ENCODE data around the gene ENTPD3. TPM values are rescaled to one million over a fixed set of nuclear protein-coding genes. Genes with fewer than 3 reads are reported as not detected.

ENTPD3 gene
- total and polyA plus RNA-seq, 8 donors = 0.93 to 3.8 (median 2.5) TPM; not detected in 4

DNA sequence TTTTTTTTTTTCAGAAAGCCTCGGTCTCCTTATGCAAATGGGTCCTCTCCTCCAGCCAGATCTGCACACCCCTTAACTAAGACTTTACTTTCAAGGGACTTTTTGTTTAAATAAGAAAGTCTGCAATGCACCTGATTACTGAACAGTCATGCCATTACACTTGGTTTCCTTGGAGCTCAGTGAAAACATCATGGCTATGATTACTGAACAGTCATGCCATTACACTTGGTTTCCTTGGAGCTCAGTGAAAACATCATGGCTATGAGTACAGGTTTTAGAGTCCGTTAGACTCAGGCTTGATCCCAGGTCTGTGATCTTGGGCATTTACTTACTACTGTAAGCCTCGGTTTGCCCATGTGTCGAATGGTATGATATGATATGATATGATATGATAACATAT, 10.1 kb downstream of the ENTPD3 start:
- TF ChIP-seq POLR2A (IDR thresholded peaks at IDR 0.05) (no peak), POLR2AphosphoS5 (IDR thresholded peaks at IDR 0.05) (no peak), EP300 (IDR thresholded peaks at IDR 0.05) (no peak)
- TF ChIP-seq, protein P1, sequence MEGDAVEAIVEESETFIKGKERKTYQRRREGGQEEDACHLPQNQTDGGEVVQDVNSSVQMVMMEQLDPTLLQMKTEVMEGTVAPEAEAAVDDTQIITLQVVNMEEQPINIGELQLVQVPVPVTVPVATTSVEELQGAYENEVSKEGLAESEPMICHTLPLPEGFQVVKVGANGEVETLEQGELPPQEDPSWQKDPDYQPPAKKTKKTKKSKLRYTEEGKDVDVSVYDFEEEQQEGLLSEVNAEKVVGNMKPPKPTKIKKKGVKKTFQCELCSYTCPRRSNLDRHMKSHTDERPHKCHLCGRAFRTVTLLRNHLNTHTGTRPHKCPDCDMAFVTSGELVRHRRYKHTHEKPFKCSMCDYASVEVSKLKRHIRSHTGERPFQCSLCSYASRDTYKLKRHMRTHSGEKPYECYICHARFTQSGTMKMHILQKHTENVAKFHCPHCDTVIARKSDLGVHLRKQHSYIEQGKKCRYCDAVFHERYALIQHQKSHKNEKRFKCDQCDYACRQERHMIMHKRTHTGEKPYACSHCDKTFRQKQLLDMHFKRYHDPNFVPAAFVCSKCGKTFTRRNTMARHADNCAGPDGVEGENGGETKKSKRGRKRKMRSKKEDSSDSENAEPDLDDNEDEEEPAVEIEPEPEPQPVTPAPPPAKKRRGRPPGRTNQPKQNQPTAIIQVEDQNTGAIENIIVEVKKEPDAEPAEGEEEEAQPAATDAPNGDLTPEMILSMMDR (IDR thresholded peaks at IDR 0.05) = no peak
- Histone ChIP-seq H3K4me3 (no peak overlapping the region), H3K27me3 (no peaks in the 10 kb centered on the region), H3K36me3 (peaks cover 0 to under 1% (median 0%) of the 10 kb centered on the region in 4 donors), H3K4me1 (peaks cover 0 to 9% (median 0%) of the 10 kb centered on the region in 4 donors), H3K9me3 (no peaks in the 10 kb centered on the region), H3K27ac (no peak overlapping the region)
- WGBS, 5 donors = 76 to 97% (median 88%) methylated on average over 4 of the region's 4 CpGs
- no peak for DNase-seq
- intact Hi-C loops (cut with DNase I; ENCODE audit: low total_unique reads) = no loop called here

DNA sequence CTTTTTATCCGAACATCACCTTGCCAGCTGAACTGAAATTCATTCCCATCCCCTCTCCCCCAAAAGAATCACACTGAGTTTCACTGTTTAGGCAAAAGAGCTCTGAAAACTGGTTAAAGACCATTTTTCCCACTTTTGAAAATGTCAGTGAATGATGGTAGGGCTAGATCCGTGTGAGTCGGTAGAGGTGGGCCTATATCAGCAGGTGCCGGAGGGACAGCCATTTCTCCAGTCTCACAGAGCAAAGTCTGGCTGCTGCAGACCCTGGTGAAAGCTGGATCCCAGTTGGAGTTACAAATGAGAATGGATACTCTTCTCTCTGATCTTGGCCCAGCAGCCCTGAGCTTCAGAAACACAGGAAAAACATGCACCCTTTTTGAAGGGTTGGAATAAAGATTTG, 10.9 kb downstream of the ENTPD3 start:
- DNase-seq = no peak
- no peak overlapping the region for H3K27ac ChIP-seq
- peaks cover 0 to 9% (median 0%) of the 10 kb centered on the region in 4 donors for H3K4me1 ChIP-seq
- H3K36me3 ChIP-seq = no peaks in the 10 kb centered on the region
- H3K27me3 ChIP-seq = no peaks in the 10 kb centered on the region
- WGBS, 5 donors = 62 to 81% (median 78%) methylated on average over 4 of the region's 4 CpGs
- no peaks in the 10 kb centered on the region for H3K9me3 ChIP-seq
- TF ChIP-seq POLR2A (IDR thresholded peaks at IDR 0.05) (no peak), EP300 (IDR thresholded peaks at IDR 0.05) (no peak), POLR2AphosphoS5 (IDR thresholded peaks at IDR 0.05) (no peak)
- TF ChIP-seq, protein P1 (IDR thresholded peaks at IDR 0.05) = no peak
- intact Hi-C loops (cut with DNase I; ENCODE audit: low total_unique reads) = no loop called here
- H3K4me3 ChIP-seq = no peak overlapping the region

DNA sequence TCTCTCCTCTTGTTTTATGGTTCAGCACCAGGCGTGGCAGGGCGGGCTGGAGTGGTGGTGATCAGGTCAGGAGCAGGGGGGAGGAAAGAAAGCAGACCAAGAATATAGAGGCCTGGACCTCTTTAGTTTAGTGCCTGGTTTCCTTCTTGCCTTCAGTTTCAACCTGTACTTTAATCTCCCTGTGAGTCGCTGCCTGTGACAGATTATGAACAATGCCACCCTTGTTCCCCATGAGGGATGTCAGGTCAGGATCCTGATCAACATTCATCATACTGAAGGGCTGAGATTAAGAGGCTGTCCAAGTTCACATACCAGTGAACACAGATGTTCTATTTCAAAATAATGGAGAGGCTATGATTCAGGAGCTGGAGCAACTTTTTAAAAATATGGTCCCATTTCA, 11.4 kb downstream of the ENTPD3 start:
- peaks cover 0 to 9% (median 0%) of the 10 kb centered on the region in 4 donors for H3K4me1 ChIP-seq
- intact Hi-C loops (cut with DNase I; ENCODE audit: low total_unique reads) = no loop called here
- H3K4me3 ChIP-seq = no peak overlapping the region
- TF ChIP-seq, protein P1 (IDR thresholded peaks at IDR 0.05) = no peak
- TF ChIP-seq EP300 (IDR thresholded peaks at IDR 0.05) (no peak), POLR2AphosphoS5 (IDR thresholded peaks at IDR 0.05) (no peak), POLR2A (IDR thresholded peaks at IDR 0.05) (no peak)
- no peaks in the 10 kb centered on the region for H3K9me3 ChIP-seq
- no peaks in the 10 kb centered on the region for H3K27me3 ChIP-seq
- DNase-seq = peak in 1 of 2 donors; percentile 44
- no peaks in the 10 kb centered on the region for H3K36me3 ChIP-seq
- 35 to 65% (median 53%) methylated on average over 3 of the region's 3 CpGs for WGBS, 5 donors
- H3K27ac ChIP-seq = no peak overlapping the region

DNA sequence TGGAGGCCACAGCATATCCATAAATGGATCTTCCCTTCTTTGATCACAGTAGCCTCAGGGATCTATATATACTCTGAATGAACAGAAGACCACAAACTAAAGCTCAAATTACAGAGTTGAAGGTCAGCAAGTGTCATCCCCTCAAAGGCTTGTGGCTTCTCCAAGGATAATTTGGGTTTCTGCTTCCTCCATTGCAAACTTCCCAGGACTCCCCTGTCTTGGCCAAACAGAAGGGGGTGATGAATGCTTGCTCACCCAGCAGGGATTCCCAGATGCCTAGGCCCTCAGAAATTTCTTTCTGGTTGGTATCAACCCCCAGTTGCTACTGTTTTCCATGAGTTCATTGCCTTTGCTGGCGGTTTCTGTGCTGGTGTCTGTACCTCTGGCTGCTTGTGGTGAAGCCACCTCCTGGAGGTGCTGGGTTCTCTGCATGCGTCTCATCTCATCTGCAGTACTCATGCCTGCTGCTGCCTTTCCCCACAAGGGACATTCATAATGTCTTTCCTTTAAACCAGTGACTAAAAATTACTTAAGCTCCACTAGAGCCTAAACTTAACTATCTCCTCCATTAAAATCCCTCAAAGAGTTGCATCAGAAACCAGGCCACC, 17.7 kb downstream of the ENTPD3 start:
- intact Hi-C loops (cut with DNase I; ENCODE audit: low total_unique reads) = no loop called here
- no peaks in the 10 kb centered on the region for H3K4me1 ChIP-seq
- no peaks in the 10 kb centered on the region for H3K36me3 ChIP-seq
- no peak for DNase-seq
- WGBS, 5 donors = 83 to 96% (median 91%) methylated on average over 2 of the region's 2 CpGs
- H3K27ac ChIP-seq = no peak overlapping the region
- H3K27me3 ChIP-seq = no peaks in the 10 kb centered on the region
- no peak overlapping the region for H3K4me3 ChIP-seq
- TF ChIP-seq POLR2AphosphoS5 (IDR thresholded peaks at IDR 0.05) = no peak
- TF ChIP-seq, protein P1 (IDR thresholded peaks at IDR 0.05) = no peak
- TF ChIP-seq EP300 (IDR thresholded peaks at IDR 0.05) = no peak
- no peak for TF ChIP-seq POLR2A (IDR thresholded peaks at IDR 0.05)
- no peaks in the 10 kb centered on the region for H3K9me3 ChIP-seq
